IMR-90 (cell line): ENCODE results near the gene S1PR3. TPM values are rescaled to one million over a fixed set of nuclear protein-coding genes. Genes with fewer than 3 reads are reported as not detected.

Source experiments
- ATAC-seq: fragments of 200-7000 bp; cut with Tn5 transposase; 2 replicates; pipeline ENCODE4 v1.9.1; 2020; ENCODE audit warnings: low read depth, mild to moderate bottlenecking, moderate library complexity
- BruUV-seq: library from RNA; stranded (reverse); fragments of 400-500 nt; replicated peaks from 2 replicates; lab custom pipeline; 2021; lab: Mats Ljungman, UMichigan
- CTCF ChIA-PET: fragments of 300-600 bp; formaldehyde crosslinking; extraction: SDS; loops from one replicate; lab custom pipeline; 2021; ENCODE audit warnings: antibody characterized with exemption; lab: Yijun Ruan, JAX
- POLR2A ChIA-PET: fragments of 300-600 bp; sonication (Branson Sonifier 250); formaldehyde crosslinking; loops from one replicate; lab custom pipeline; 2022; ENCODE audit warnings: antibody characterized with exemption; ENCODE audit not compliant: unreplicated experiment; lab: Charles Lee
- DNase-seq: peaks from one replicate; pipeline ENCODE4 v3.0.0; 2013
- H2AFZ ChIP-seq: replicated peaks from 2 replicates; pipeline ENCODE3; 2013; ENCODE audit warnings: low read length, mild to moderate bottlenecking; ENCODE audit not compliant: poor library complexity
- H2AK5ac ChIP-seq: 2 replicates; pipeline ENCODE4 v1.6.1; 2013; ENCODE audit warnings: low read depth, low read length, inconsistent platforms
- H2AK9ac ChIP-seq: replicated peaks from 2 replicates; pipeline ENCODE3; 2013; ENCODE audit warnings: mild to moderate bottlenecking, low read depth, low read length, moderate library complexity; ENCODE audit not compliant: poor library complexity
- H2BK120ac ChIP-seq: 2 replicates; pipeline ENCODE4 v1.6.1; 2013; ENCODE audit warnings: low read depth, low read length, inconsistent platforms
- H2BK15ac ChIP-seq: 3 replicates; pipeline ENCODE4 v1.6.1; 2013; ENCODE audit warnings: low read depth, low read length, inconsistent platforms
- H2BK20ac ChIP-seq: 2 replicates; pipeline ENCODE4 v1.6.1; 2013; ENCODE audit warnings: low read depth, mild to moderate bottlenecking, inconsistent platforms, low read length, moderate library complexity
- H2BK5ac ChIP-seq: 2 replicates; pipeline ENCODE4 v1.6.1; 2013; ENCODE audit warnings: mild to moderate bottlenecking, low read depth, low read length, inconsistent platforms; ENCODE audit not compliant: poor library complexity, severe bottlenecking
- H3K14ac ChIP-seq: replicated peaks from 2 replicates; pipeline ENCODE4 v1.6.1; 2013; ENCODE audit warnings: low read depth, low read length, inconsistent platforms
- H3K18ac ChIP-seq: 2 replicates; pipeline ENCODE4 v1.6.1; 2013; ENCODE audit warnings: low read depth, low read length, control low read depth
- H3K23ac ChIP-seq: 2 replicates; pipeline ENCODE4 v1.6.1; 2013; ENCODE audit warnings: low read depth, low read length, inconsistent platforms
- H3K27ac ChIP-seq: 2 replicates; pipeline ENCODE4 v1.5.1; 2013; ENCODE audit warnings: mild to moderate bottlenecking, control low read depth, low read length; ENCODE audit not compliant: insufficient read depth
- H3K27me3 ChIP-seq: 2 replicates; pipeline ENCODE4 v1.6.1; 2013; ENCODE audit warnings: low read length; ENCODE audit not compliant: control insufficient read depth, insufficient read depth
- H3K36me3 ChIP-seq: 2 replicates; pipeline ENCODE4 v1.6.1; 2013; ENCODE audit warnings: low read length, mixed read lengths; ENCODE audit not compliant: control insufficient read depth, insufficient read depth
- H3K4ac ChIP-seq: 2 replicates; pipeline ENCODE4 v1.6.1; 2013; ENCODE audit warnings: low read depth, low read length, inconsistent platforms
- H3K4me1 ChIP-seq: 2 replicates; pipeline ENCODE4 v1.6.1; 2013; ENCODE audit warnings: low read length, mixed read lengths; ENCODE audit not compliant: control insufficient read depth, insufficient read depth
- H3K4me2 ChIP-seq: 2 replicates; pipeline ENCODE4 v1.6.1; 2013; ENCODE audit warnings: low read depth, mild to moderate bottlenecking, control low read depth, low read length, moderate library complexity
- H3K4me3 ChIP-seq: 2 replicates; pipeline ENCODE4 v1.5.1; 2013; ENCODE audit warnings: low read depth, mild to moderate bottlenecking, control low read depth, low read length, moderate library complexity; ENCODE audit not compliant: insufficient read depth
- H3K56ac ChIP-seq: 2 replicates; pipeline ENCODE4 v1.6.1; 2013; ENCODE audit warnings: low read length, inconsistent platforms; ENCODE audit not compliant: insufficient read depth; ENCODE audit errors: extremely low read depth
- H3K79me1 ChIP-seq, 2 experiments: 2 replicates each; pipeline ENCODE4 v1.6.1; 2013; ENCODE audit warnings: low read length in 2 of 2, inconsistent platforms in 1 of 2, low read depth in 1 of 2
- H3K9ac ChIP-seq: 2 replicates; pipeline ENCODE4 v1.6.1; 2013; ENCODE audit warnings: low read depth, low read length, control low read depth
- H3K9me1 ChIP-seq: 2 replicates; pipeline ENCODE4 v1.6.1; 2013; ENCODE audit warnings: low read length, inconsistent platforms; ENCODE audit not compliant: insufficient read depth
- H3K9me3 ChIP-seq: 2 replicates; pipeline ENCODE4 v1.6.1; 2013; ENCODE audit warnings: low read length; ENCODE audit not compliant: control insufficient read depth, insufficient read depth
- H4K20me1 ChIP-seq: 2 replicates; pipeline ENCODE4 v1.6.1; 2013; ENCODE audit warnings: low read length, inconsistent platforms; ENCODE audit not compliant: insufficient read depth
- H4K5ac ChIP-seq: 2 replicates; pipeline ENCODE4 v1.6.1; 2013; ENCODE audit warnings: mild to moderate bottlenecking, low read depth, low read length, control low read depth
- H4K8ac ChIP-seq, 2 experiments: 2 replicates each; pipeline ENCODE4 v1.6.1; 2013; ENCODE audit warnings: low read depth in 2 of 2, low read length in 2 of 2, control low read depth in 1 of 2, inconsistent platforms in 1 of 2
- H4K91ac ChIP-seq: 2 replicates; pipeline ENCODE4 v1.6.1; 2013; ENCODE audit warnings: low read depth, low read length, inconsistent platforms; ENCODE audit not compliant: insufficient read depth
- BHLHE40 ChIP-seq: fragments of 150-350 bp; IDR thresholded peaks from 2 replicates; pipeline ENCODE4 v1.6.1; 2016; ENCODE audit warnings: mild to moderate bottlenecking, low read depth, low read length
- CEBPB ChIP-seq: IDR thresholded peaks from 2 replicates; pipeline ENCODE4 v1.6.1; 2012; ENCODE audit warnings: low read depth, low read length, improper control_type of control experiment
- CHD1 ChIP-seq: IDR thresholded peaks from 2 replicates; pipeline ENCODE4 v1.6.1; 2012; ENCODE audit warnings: low read depth, low read length, improper control_type of control experiment
- ELK1 ChIP-seq: fragments of 150-350 bp; IDR thresholded peaks from 2 replicates; pipeline ENCODE4 v1.6.1; 2016; ENCODE audit warnings: low read depth, mild to moderate bottlenecking, low read length, moderate library complexity, borderline replicate concordance
- FOS ChIP-seq: fragments of 150-350 bp; IDR thresholded peaks from 2 replicates; pipeline ENCODE4 v1.6.1; 2016; ENCODE audit warnings: low read depth, low read length
- MAFK ChIP-seq: IDR thresholded peaks from 2 replicates; pipeline ENCODE4 v1.6.1; 2012; ENCODE audit warnings: low read depth, low read length, improper control_type of control experiment
- MAZ ChIP-seq: IDR thresholded peaks from 2 replicates; pipeline ENCODE4 v1.6.1; 2012; ENCODE audit warnings: low read depth, mild to moderate bottlenecking, low read length, improper control_type of control experiment, moderate library complexity, borderline replicate concordance
- MXI1 ChIP-seq: IDR thresholded peaks from 2 replicates; pipeline ENCODE4 v1.6.1; 2012; ENCODE audit warnings: low read depth, mild to moderate bottlenecking, low read length, moderate library complexity, borderline replicate concordance
- NFE2L2 ChIP-seq: fragments of 150-350 bp; IDR thresholded peaks from 2 replicates; pipeline ENCODE4 v1.6.1; 2016; ENCODE audit warnings: low read depth, mild to moderate bottlenecking, low read length
- RAD21 ChIP-seq: IDR thresholded peaks from 2 replicates; pipeline ENCODE4 v1.6.1; 2012; ENCODE audit warnings: low read length, improper control_type of control experiment
- RCOR1 ChIP-seq: IDR thresholded peaks from 2 replicates; pipeline ENCODE4 v1.6.1; 2012; ENCODE audit warnings: mild to moderate bottlenecking, low read length, improper control_type of control experiment; ENCODE audit not compliant: insufficient replicate concordance
- RFX5 ChIP-seq: IDR thresholded peaks from 2 replicates; pipeline ENCODE4 v1.8.0; 2012; ENCODE audit warnings: low read depth, mild to moderate bottlenecking, low read length, moderate library complexity
- SMC3 ChIP-seq: fragments of 150-350 bp; IDR thresholded peaks from 2 replicates; pipeline ENCODE4 v1.6.1; 2016; ENCODE audit warnings: low read depth, mild to moderate bottlenecking, antibody characterized with exemption, low read length, moderate library complexity
- WGBS, 2 experiments: methylation state at CpG; one replicate each; pipeline versions ENCODE4 v1.1.5 to v1.1.7; 2013; ENCODE audit warnings: missing lambda C conversion rate in 2 of 2; ENCODE audit not compliant: insufficient read length in 1 of 2; ENCODE audit errors: extremely low coverage in 2 of 2; 5-methylcytosine and 5-hydroxymethylcytosine counted together
- dilution Hi-C: fragments of 300-500 bp; cut with HindIII; formaldehyde crosslinking; loops from one replicate; pipeline ENCODE4 v1.14.3; 2018; ENCODE audit warnings: low sequenced_read_pairs; ENCODE audit not compliant: unreplicated experiment
- in situ Hi-C: fragments of 300-500 bp; cut with MboI; formaldehyde crosslinking; loops from 3 replicates; pipeline ENCODE4 v1.14.3; 2019; ENCODE audit warnings: low sequenced_read_pairs, inconsistent platforms, mixed read lengths
- intact Hi-C: fragments of 100-400 bp; cut with micrococcal nuclease; formaldehyde crosslinking; loops from 2 replicates; pipeline ENCODE4 v1.10.0; 2022
- polyA plus RNA-seq, 3 experiments: library from polyadenylated mRNA; depleted of rRNA; stranded (reverse); fragments of >200 nt; gene quantifications; 2 replicates each; pipeline ENCODE4 v1.2.3, GENCODE V29; 2012; ENCODE audit warnings: low replicate concordance in 1 of 3
- total RNA-seq: library from RNA; depleted of rRNA; stranded (reverse); fragments of >200 nt; gene quantifications from 2 replicates; pipeline ENCODE4 v1.2.3, GENCODE V29; 2012
- TF ChIP-seq, protein P1 (sequence below): conservative IDR thresholded peaks from 2 replicates; pipeline ENCODE4 v1.5.1; 2012; ENCODE audit warnings: mild to moderate bottlenecking, low read depth, low read length, improper control_type of control experiment

Gene S1PR3
- total and polyA plus RNA-seq, 2 of the 4 experiments (the other 2 are of a cell fraction) = 28.4 to 28.7 TPM

DNA sequence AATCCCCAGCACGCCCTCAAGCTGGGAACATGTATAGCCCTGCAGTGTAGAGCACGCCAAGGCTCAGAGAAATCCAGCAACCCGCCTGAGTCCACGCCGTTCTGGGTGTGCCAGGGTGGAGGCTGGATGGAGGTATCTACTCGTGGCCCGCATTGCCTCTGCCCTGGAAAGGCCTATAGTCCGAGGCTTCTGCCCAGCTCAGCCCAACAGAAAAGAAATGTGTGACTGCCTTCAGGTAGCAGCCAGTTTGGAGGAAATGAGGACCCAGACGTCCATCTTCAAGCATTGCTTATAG, 18.2 kb downstream of the S1PR3 start:
- WGBS, 2 experiments = 71% methylated on average over 1 of the region's 9 CpGs; no CpG with 5 or more reads in 1 of the 2 experiments
- no peak overlapping the region for H3K4me3 ChIP-seq
- H2AFZ ChIP-seq = no peak overlapping the region
- H3K4me2 ChIP-seq = no peak overlapping the region
- H2BK15ac ChIP-seq = no peak overlapping the region
- no peaks in the 10 kb centered on the region for H3K4me1 ChIP-seq
- no peak overlapping the region for H3K9ac ChIP-seq
- no peak overlapping the region for H2BK20ac ChIP-seq
- BruUV-seq = no TSS peak
- no peak overlapping the region for H4K91ac ChIP-seq
- H3K79me1 ChIP-seq = no peaks in the 10 kb centered on the region
- no peak overlapping the region for H2AK9ac ChIP-seq
- no peak overlapping the region for H3K14ac ChIP-seq
- no peak for TF ChIP-seq MAZ
- TF ChIP-seq NFE2L2 = no peak
- no peak for TF ChIP-seq MAFK
- TF ChIP-seq RFX5 = no peak
- TF ChIP-seq CHD1 = no peak
- no peak for TF ChIP-seq RAD21
- TF ChIP-seq, protein P1, sequence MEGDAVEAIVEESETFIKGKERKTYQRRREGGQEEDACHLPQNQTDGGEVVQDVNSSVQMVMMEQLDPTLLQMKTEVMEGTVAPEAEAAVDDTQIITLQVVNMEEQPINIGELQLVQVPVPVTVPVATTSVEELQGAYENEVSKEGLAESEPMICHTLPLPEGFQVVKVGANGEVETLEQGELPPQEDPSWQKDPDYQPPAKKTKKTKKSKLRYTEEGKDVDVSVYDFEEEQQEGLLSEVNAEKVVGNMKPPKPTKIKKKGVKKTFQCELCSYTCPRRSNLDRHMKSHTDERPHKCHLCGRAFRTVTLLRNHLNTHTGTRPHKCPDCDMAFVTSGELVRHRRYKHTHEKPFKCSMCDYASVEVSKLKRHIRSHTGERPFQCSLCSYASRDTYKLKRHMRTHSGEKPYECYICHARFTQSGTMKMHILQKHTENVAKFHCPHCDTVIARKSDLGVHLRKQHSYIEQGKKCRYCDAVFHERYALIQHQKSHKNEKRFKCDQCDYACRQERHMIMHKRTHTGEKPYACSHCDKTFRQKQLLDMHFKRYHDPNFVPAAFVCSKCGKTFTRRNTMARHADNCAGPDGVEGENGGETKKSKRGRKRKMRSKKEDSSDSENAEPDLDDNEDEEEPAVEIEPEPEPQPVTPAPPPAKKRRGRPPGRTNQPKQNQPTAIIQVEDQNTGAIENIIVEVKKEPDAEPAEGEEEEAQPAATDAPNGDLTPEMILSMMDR = no peak
- no peak for TF ChIP-seq FOS
- no peak for TF ChIP-seq RCOR1
- TF ChIP-seq CEBPB = no peak
- no peak for TF ChIP-seq ELK1
- TF ChIP-seq MXI1 = no peak
- TF ChIP-seq BHLHE40 = no peak
- no peak for TF ChIP-seq SMC3
- dilution Hi-C loops = no loop called here
- in situ Hi-C loops = loop anchor here (10.0 to 25.0 kb wide), 3 partner anchors 815 to 1322 kb away; partner anchors contain the start of gene CDK20
- no peak overlapping the region for H3K4ac ChIP-seq
- H3K27me3 ChIP-seq = no peaks in the 10 kb centered on the region
- ATAC-seq = no peak
- intact Hi-C loops = loop anchor here (5.0 kb wide), 1 partner anchor 168 kb away; the partner anchor contains the start of gene SHC3
- no peak overlapping the region for H3K18ac ChIP-seq
- no peak overlapping the region for H4K8ac ChIP-seq
- no peak overlapping the region for H3K56ac ChIP-seq
- CTCF ChIA-PET = interaction anchor here (1.0 kb wide), 1 partner anchor 269 kb away, joined by 4 read pairs; no protein-coding TSS in a partner anchor
- peaks cover 19% of the 10 kb centered on the region for H3K36me3 ChIP-seq
- no peak overlapping the region for H2BK5ac ChIP-seq
- H3K23ac ChIP-seq = no peak overlapping the region
- H3K9me1 ChIP-seq = peaks cover 5% of the 10 kb centered on the region; the same call in 1 of the 2 replicates
- DNase-seq = no peak
- no peaks in the 10 kb centered on the region for H4K20me1 ChIP-seq
- H2AK5ac ChIP-seq = no peak overlapping the region
- H3K9me3 ChIP-seq = no peaks in the 10 kb centered on the region
- no peak overlapping the region for H4K5ac ChIP-seq
- POLR2A ChIA-PET = no interaction called here
- no peak overlapping the region for H2BK120ac ChIP-seq
- H3K27ac ChIP-seq = no peak overlapping the region
